ENCODE results near the gene PDCD2L.
A peak's percentile ranks its signal among the peaks of the same experiment; 100 is the strongest.
"Not testable (repeated sequence)": the region's sequence is repeated elsewhere in the genome, so short reads cannot be mapped to it uniquely, and the experiment has no call there.

Gene PDCD2L

GRCh38 chr19:34468409-34468808 lies 64.2 kb downstream of the PDCD2L start:
- DNase-seq: no peak

- DNase-seq: not testable (repeated sequence)
Measured at GRCh38 chr19:34469026-34469425, 64.8 kb downstream of the PDCD2L start.

GRCh38 chr19:34471906-34472700 lies 67.9 kb downstream of the PDCD2L start:
- DNase-seq: no peak

GRCh38 chr19:34474233-34474989 lies 70.2 kb downstream of the PDCD2L start:
- no peak for DNase-seq

GRCh38 chr19:34475026-34475974 lies 71.1 kb downstream of the PDCD2L start:
- peak in 11 of 58 donors; percentile 2 to 48 (median 20) for DNase-seq
